Measurements from ENCODE around the gene TMEM269. TPM values are rescaled to one million over a fixed set of nuclear protein-coding genes. Genes with fewer than 3 reads are reported as not detected.

Gene TMEM269
- total and polyA plus RNA-seq, 10 of the 15 experiments (the other 5 are each of a cell fraction or from before 2014, with no cell fraction given) = 0.02 to 0.26 (median 0.06) TPM; not detected in 2

GRCh38 chr1:42847111-42847595 lies 62.4 kb downstream of the TMEM269 start:
- H2AFZ ChIP-seq (ENCODE audit: control insufficient read depth, low read depth, low read length) = peak overlapping the region; percentile 76
- TF ChIP-seq, protein P1, sequence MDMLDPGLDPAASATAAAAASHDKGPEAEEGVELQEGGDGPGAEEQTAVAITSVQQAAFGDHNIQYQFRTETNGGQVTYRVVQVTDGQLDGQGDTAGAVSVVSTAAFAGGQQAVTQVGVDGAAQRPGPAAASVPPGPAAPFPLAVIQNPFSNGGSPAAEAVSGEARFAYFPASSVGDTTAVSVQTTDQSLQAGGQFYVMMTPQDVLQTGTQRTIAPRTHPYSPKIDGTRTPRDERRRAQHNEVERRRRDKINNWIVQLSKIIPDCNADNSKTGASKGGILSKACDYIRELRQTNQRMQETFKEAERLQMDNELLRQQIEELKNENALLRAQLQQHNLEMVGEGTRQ (IDR thresholded peaks at IDR 0.05; ENCODE audit: borderline replicate concordance, low read depth, low read length) = no peak
- TF ChIP-seq ZNF622 (IDR thresholded peaks at IDR 0.05) = no peak
- TF ChIP-seq BHLHE40 (IDR thresholded peaks at IDR 0.05; ENCODE audit: borderline replicate concordance in 1 of 2, low read depth in 2 of 2, low read length in 1 of 2) = no peak
- TF ChIP-seq CTCF (IDR thresholded peaks at IDR 0.05 in 2 of 3, conservative IDR thresholded peaks at IDR 0.05 in 1 of 3; ENCODE audit: control insufficient read depth in 2 of 3, extremely low read depth in 1 of 3, insufficient read depth in 1 of 3, low read depth in 3 of 3, low read length in 3 of 3) = no peak
- peak; percentile 38; the same call in 1 of the 2 replicates for TF ChIP-seq HDGF (IDR thresholded peaks at IDR 0.05)
- ATAC-seq (peak; percentile 18; the same call in 2 of the 3 replicates), DNase-seq (ENCODE audit: low read depth, low spot score) (no peak), FAIRE-seq (peak; percentile 88)
- ChIA-PET RAD21 (ENCODE audit: unreplicated experiment) (interaction anchor here (0.9 to 3.5 kb wide), 12 partner anchors 26 to 226 kb away, joined by 3 to 19 read pairs (median 6); partner anchors contain the start of genes C1orf50, ERMAP, P3H1 and SVBP), SMC1A (ENCODE audit: uncharacterized antibody, unreplicated experiment) (interaction anchor here (1.0 to 3.8 kb wide), 17 partner anchors 7 to 351 kb away, joined by 3 to 27 read pairs (median 4); partner anchors contain the start of genes ERMAP and SVBP), CTCF (interaction anchor here (0.8 to 3.4 kb wide), 21 partner anchors 9 to 351 kb away, joined by 3 to 21 read pairs (median 5); partner anchors contain the start of genes C1orf50, ERMAP, P3H1 and PPIH), POLR2A (interaction anchor here (1.0 to 4.8 kb wide), 10 partner anchors 9 to 164 kb away, joined by 3 to 53 read pairs (median 5); partner anchors contain the start of genes C1orf50, ERMAP, P3H1 and SVBP)
- peak overlapping the region; percentile 97 for H3K4me3 ChIP-seq
- H3K36me3 ChIP-seq (ENCODE audit: control insufficient read depth in 2 of 2, insufficient read depth in 2 of 2, low read length in 1 of 2) = peaks cover 8 to 10% of the 10 kb centered on the region in 2 experiments; a peak in 3 of 4 replicates
- intact Hi-C loops (cut with micrococcal nuclease; ENCODE audit: unreplicated experiment) = loop anchor here (5.0 kb wide), 1 partner anchor 80 kb away; the partner anchor contains the start of genes C1orf50 and P3H1
- in situ Hi-C loops (cut with MboI) = no loop called here
- peak overlapping the region; percentile 78 for H3K27ac ChIP-seq (ENCODE audit: control insufficient read depth, insufficient read depth)
- H4K20me1 ChIP-seq (ENCODE audit: control insufficient read depth, insufficient read depth) = no peaks in the 10 kb centered on the region
- peak overlapping the region; percentile 88 for H3K9ac ChIP-seq (ENCODE audit: control insufficient read depth, insufficient read depth, low read length)
- H3K4me1 ChIP-seq (ENCODE audit: control insufficient read depth, insufficient read depth, low read length) = peaks cover under 1% of the 10 kb centered on the region; the same call in 1 of the 2 replicates
- WGBS (ENCODE audit: insufficient coverage, insufficient replicate concordance, low lambda C conversion rate, missing lambda C conversion rate) = under 1% methylated on average over 6 of the region's 6 CpGs
- BruUV-seq (replicated peaks) = no TSS peak
- peaks cover 30% of the 10 kb centered on the region for H3K79me2 ChIP-seq (ENCODE audit: control insufficient read depth, insufficient read depth, low read length)
- no peaks in the 10 kb centered on the region for H3K27me3 ChIP-seq (replicated peaks in 1 of 2; ENCODE audit: control insufficient read depth in 2 of 2, insufficient read depth in 2 of 2, low read length in 1 of 2)
- peak overlapping the region; percentile 97 for H3K4me2 ChIP-seq (ENCODE audit: control insufficient read depth, insufficient read depth)
- H3K9me3 ChIP-seq (replicated peaks; ENCODE audit: control insufficient read depth, insufficient read depth, low read length) = no peaks in the 10 kb centered on the region; the same call in 1 of the 3 replicates

Data from GM12878 (cell line).